Gastroesophageal sphincter (tissue), 3 donors: ENCODE data around the gene STRIT1.

Source experiments
- POLR2A ChIP-seq, 2 donors: fragments of 450-650 bp; IDR thresholded peaks; one replicate each; pipeline ENCODE4 v1.6.1; 2017; ENCODE audit warnings: antibody characterized with exemption in 2 of 2, mild to moderate bottlenecking in 2 of 2, moderate library complexity in 1 of 2
- POLR2AphosphoS5 ChIP-seq: sonication (generic); formaldehyde crosslinking; IDR thresholded peaks from one replicate; pipeline ENCODE4 v1.6.1; 2017; ENCODE audit warnings: antibody characterized with exemption
- TF ChIP-seq, protein P1 (sequence below), 4 experiments: fragments of 200-600 bp in 2 of 4; fragments of 450-650 bp in 2 of 4; sonication (generic) in 1 of 4; IDR thresholded peaks; one replicate each; pipeline ENCODE4 v1.5.1; 2017 to 2019; ENCODE audit warnings: antibody characterized with exemption in 4 of 4, mild to moderate bottlenecking in 2 of 4, moderate library complexity in 2 of 4

DNA sequence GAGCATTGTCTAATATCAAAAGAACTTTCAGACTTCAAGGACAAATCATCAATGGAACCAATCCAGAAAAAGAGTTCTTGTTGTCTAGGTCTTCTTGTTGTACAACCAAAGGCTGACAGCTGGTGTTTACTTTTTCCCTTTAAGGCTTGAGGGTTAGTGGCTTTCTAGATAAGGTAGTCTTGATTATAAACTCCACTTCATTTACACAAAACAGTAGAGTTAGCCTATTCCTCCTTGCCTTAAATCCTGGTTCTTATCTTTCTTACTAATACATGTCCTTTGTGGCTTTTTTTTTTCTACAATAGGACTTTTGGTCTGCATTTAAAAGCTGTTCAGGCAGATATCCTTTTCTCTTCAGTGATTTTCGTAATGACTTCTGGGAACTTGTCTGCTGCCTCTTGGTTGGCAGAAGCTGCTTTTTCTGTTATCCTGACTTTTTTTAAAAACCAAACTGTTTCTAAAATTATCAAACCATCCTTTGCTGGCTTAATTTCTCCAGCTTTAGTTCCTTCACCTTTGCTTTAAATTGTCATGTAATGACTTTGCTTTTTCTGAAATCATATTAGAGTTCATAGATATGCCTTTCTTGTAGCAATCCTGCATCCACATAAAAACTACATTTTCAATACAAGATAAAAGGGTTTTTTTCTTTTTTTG, 44.8 kb downstream of the STRIT1 start:
- TF ChIP-seq, protein P1, sequence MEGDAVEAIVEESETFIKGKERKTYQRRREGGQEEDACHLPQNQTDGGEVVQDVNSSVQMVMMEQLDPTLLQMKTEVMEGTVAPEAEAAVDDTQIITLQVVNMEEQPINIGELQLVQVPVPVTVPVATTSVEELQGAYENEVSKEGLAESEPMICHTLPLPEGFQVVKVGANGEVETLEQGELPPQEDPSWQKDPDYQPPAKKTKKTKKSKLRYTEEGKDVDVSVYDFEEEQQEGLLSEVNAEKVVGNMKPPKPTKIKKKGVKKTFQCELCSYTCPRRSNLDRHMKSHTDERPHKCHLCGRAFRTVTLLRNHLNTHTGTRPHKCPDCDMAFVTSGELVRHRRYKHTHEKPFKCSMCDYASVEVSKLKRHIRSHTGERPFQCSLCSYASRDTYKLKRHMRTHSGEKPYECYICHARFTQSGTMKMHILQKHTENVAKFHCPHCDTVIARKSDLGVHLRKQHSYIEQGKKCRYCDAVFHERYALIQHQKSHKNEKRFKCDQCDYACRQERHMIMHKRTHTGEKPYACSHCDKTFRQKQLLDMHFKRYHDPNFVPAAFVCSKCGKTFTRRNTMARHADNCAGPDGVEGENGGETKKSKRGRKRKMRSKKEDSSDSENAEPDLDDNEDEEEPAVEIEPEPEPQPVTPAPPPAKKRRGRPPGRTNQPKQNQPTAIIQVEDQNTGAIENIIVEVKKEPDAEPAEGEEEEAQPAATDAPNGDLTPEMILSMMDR (IDR thresholded peaks at IDR 0.05): no peak
- no peak for TF ChIP-seq POLR2AphosphoS5
- TF ChIP-seq POLR2A (IDR thresholded peaks at IDR 0.05): no peak
